ENCODE measurements around the gene CCDC149.

DNA sequence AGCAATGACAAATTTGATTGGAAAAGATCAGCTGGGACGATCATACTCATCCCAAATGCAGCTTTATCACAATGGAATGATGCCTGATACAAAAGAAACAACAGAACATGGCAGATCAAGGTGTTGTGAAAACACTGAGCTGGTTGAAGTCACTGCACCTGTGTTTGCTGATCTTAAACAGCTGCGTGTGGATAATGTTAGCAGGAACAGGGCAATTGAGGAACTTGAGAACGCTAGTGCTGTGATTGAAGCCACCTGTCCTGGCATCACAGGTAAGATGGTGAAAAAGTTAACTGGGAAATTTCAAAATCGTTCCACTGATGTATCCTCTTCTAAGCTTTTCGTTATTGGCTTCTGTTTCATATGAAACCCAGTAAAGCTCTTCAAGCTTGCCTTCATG, 144.8 kb downstream of the CCDC149 start:
- TF ChIP-seq POLR2A (IDR thresholded peaks at IDR 0.05; ENCODE audit: low read depth, low read length) (no peak), POU2F2 (IDR thresholded peaks at IDR 0.05; ENCODE audit: low read depth, low read length) (no peak), PAX5 (IDR thresholded peaks at IDR 0.05; ENCODE audit: insufficient read depth, low read length, severe bottlenecking) (no peak), POLR2AphosphoS5 (IDR thresholded peaks at IDR 0.05; ENCODE audit: low read depth, low read length) (no peak), TAF1 (IDR thresholded peaks at IDR 0.05; ENCODE audit: low read depth, low read length) (no peak)

Measured in GM12891 (cell line).